GM04503 (cell line): ENCODE data around the gene FAM163B.

ENCODE experiments used
- DNase-seq: peaks from one replicate; pipeline ENCODE4 v3.0.0-alpha.2; 2012; ENCODE audit warnings: low read depth

FAM163B gene

GRCh38 chr9:133581011-133581410, 28.2 kb downstream of the FAM163B start:
- DNase-seq, result no peak

GRCh38 chr9:133580419-133580738, 28.8 kb downstream of the FAM163B start:
- no peak for DNase-seq

GRCh38 chr9:133579601-133580418, 29.4 kb downstream of the FAM163B start:
- DNase-seq, result no peak

- DNase-seq, result no peak
Observed at GRCh38 chr9:133578524-133579441, 30.4 kb downstream of the FAM163B start.

GRCh38 chr9:133577737-133578112, 31.5 kb downstream of the FAM163B start:
- no peak for DNase-seq

GRCh38 chr9:133576875-133577736, 32.1 kb downstream of the FAM163B start:
- DNase-seq, result no peak

- DNase-seq, result no peak
Observed at GRCh38 chr9:133576031-133576874, 32.9 kb downstream of the FAM163B start.

GRCh38 chr9:133575186-133576030, 33.8 kb downstream of the FAM163B start:
- no peak for DNase-seq

- DNase-seq, result no peak
Observed at GRCh38 chr9:133574771-133575170, 34.4 kb downstream of the FAM163B start.

GRCh38 chr9:133573791-133574515, 35.2 kb downstream of the FAM163B start:
- no peak for DNase-seq

GRCh38 chr9:133572821-133573361, 36.3 kb downstream of the FAM163B start:
- no peak for DNase-seq

- DNase-seq, result no peak
Observed at GRCh38 chr9:133571896-133572595, 37.1 kb downstream of the FAM163B start.

- DNase-seq, result no peak
Observed at GRCh38 chr9:133571391-133571890, 37.7 kb downstream of the FAM163B start.

GRCh38 chr9:133570691-133571080, 38.5 kb downstream of the FAM163B start:
- no peak for DNase-seq

- DNase-seq, result no peak
Observed at GRCh38 chr9:133569891-133570690, 39.1 kb downstream of the FAM163B start.

GRCh38 chr9:133569121-133569785, 39.9 kb downstream of the FAM163B start:
- no peak for DNase-seq

GRCh38 chr9:133568186-133568585, 41.0 kb downstream of the FAM163B start:
- DNase-seq, result no peak
